GM10266 (cell line): ENCODE results near the gene MAP2.

ENCODE experiments used
- DNase-seq: peaks from one replicate; pipeline ENCODE4 v3.0.0; 2012; ENCODE audit errors: extremely low spot score
- TF ChIP-seq, protein P1 (sequence below): IDR thresholded peaks from 2 replicates; pipeline ENCODE4 v1.5.1; 2012; ENCODE audit warnings: mild to moderate bottlenecking, low read depth; ENCODE audit not compliant: control insufficient read depth, insufficient read depth; ENCODE audit errors: missing control alignments

Gene MAP2

DNA sequence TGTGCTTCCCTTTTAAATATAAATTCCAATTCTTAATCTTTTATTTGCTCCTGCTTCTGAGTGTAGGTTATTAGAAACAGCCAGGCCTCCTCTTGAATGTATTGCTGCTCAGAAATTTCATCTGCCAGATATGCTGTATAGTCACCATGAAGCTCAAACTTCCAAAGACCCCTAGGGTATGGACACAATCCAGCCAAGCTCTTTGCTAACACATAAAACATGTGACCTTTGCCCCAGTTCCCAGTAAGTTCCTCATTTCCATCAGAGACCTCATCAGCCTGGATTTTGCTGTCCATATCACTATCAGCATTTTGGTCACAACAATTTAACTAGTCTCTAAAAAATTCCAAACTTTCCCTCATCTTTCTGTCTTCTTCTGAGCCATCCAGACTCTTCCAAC lies 75.2 kb downstream of the MAP2 start:
- TF ChIP-seq, protein P1, sequence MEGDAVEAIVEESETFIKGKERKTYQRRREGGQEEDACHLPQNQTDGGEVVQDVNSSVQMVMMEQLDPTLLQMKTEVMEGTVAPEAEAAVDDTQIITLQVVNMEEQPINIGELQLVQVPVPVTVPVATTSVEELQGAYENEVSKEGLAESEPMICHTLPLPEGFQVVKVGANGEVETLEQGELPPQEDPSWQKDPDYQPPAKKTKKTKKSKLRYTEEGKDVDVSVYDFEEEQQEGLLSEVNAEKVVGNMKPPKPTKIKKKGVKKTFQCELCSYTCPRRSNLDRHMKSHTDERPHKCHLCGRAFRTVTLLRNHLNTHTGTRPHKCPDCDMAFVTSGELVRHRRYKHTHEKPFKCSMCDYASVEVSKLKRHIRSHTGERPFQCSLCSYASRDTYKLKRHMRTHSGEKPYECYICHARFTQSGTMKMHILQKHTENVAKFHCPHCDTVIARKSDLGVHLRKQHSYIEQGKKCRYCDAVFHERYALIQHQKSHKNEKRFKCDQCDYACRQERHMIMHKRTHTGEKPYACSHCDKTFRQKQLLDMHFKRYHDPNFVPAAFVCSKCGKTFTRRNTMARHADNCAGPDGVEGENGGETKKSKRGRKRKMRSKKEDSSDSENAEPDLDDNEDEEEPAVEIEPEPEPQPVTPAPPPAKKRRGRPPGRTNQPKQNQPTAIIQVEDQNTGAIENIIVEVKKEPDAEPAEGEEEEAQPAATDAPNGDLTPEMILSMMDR = no peak
- DNase-seq = no peak

- TF ChIP-seq, protein P1 = no peak
- no peak for DNase-seq
Observed at GRCh38 chr2:209501579-209501978, 77.7 kb downstream of the MAP2 start.

DNA sequence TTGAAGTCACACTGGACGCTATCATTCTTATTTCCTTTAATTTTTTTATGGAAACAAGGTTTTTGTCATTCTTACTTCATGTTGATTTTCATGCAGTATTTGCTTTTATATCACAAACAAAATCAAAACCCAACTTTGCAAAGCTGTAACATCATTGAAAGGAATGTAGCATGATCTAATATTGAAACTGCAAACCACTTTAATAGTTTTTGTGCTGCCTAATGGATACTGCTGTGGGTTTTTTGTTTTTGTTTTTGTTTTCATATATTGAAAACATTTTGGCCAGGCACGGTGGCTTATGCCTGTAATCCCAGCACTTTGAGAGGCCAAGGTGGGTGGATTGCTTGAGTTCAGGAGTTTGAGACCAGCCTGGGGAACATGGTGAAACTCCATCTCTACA lies 81.6 kb downstream of the MAP2 start:
- no peak for DNase-seq
- TF ChIP-seq, protein P1 = no peak

DNA sequence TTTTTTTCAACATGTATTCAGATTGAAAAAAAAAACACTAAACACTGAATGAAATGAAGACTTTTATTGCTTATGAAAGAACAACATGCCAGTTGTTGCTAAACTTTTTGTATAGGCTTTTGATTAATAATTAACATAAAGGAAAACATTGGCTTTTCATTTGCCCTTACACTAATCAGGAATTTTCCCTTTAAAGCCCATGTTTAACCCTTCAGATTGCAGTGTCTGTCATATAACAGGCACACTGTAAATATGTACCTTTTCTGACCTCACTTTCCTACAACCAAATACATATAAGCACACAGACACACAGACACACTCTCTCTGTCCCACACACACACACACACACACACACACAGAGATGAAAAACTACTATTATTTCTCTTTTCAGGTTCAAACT lies 84.4 kb downstream of the MAP2 start:
- TF ChIP-seq, protein P1 = no peak
- DNase-seq = no peak

- TF ChIP-seq, protein P1 = no peak
- DNase-seq = no peak
Observed at GRCh38 chr2:209511637-209512036, 87.8 kb downstream of the MAP2 start.

- TF ChIP-seq, protein P1 = no peak
- no peak for DNase-seq
Observed at GRCh38 chr2:209512971-209513370, 89.1 kb downstream of the MAP2 start.

GRCh38 chr2:209517436-209517835 lies 93.6 kb downstream of the MAP2 start:
- no peak for DNase-seq
- TF ChIP-seq, protein P1 = no peak
